ENCODE results near the gene RAD51B. TPM values are rescaled to one million over a fixed set of nuclear protein-coding genes. Genes with fewer than 3 reads are reported as not detected.

The RAD51B gene
- total RNA-seq, 4 donors from 2014 or later, result 19.6 to 39.7 (median 25.4) TPM

DNA sequence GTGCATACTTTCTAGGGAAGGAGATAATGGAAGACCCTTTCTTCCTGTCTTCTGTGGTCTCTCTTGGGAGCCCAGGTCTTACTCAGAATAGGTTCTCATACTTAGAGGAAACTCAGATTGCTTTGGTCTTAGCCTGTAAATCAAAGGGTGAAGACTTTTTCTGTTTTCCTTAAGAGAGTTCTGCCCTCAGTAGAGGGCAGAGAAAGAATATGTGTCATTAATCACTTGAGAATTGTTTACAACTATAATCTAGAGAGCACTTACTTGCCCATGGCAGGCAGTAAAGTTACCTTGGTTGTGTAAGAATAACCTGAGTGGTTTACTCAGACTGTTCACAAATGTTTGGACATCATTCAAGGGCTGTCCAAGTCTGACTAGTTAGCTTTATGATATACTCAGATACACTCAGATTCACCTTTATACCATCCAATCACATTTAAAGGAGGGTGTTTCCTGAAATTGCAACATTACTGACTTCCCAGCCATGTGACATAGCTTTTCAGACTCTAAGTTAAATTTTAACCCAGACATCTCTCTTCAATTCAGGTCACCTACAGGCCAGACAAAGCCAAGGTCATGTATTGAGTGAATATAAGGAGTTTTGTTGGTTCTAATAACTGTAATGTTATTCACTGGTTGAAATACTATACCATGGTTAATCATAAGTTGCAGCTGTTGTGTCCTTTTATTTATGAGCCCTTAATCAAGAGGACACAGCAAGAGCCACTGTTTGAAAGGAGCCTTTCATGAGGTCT lies 372.2 kb downstream of the RAD51B start:
- H3K9me3 ChIP-seq, result no peaks in the 10 kb centered on the region
- no peaks in the 10 kb centered on the region for H3K27me3 ChIP-seq
- DNase-seq (ENCODE audit: low spot score in 2 of 2), result no peak
- TF ChIP-seq, protein P1, sequence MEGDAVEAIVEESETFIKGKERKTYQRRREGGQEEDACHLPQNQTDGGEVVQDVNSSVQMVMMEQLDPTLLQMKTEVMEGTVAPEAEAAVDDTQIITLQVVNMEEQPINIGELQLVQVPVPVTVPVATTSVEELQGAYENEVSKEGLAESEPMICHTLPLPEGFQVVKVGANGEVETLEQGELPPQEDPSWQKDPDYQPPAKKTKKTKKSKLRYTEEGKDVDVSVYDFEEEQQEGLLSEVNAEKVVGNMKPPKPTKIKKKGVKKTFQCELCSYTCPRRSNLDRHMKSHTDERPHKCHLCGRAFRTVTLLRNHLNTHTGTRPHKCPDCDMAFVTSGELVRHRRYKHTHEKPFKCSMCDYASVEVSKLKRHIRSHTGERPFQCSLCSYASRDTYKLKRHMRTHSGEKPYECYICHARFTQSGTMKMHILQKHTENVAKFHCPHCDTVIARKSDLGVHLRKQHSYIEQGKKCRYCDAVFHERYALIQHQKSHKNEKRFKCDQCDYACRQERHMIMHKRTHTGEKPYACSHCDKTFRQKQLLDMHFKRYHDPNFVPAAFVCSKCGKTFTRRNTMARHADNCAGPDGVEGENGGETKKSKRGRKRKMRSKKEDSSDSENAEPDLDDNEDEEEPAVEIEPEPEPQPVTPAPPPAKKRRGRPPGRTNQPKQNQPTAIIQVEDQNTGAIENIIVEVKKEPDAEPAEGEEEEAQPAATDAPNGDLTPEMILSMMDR (IDR thresholded peaks at IDR 0.05), result no peak
- TF ChIP-seq POLR2AphosphoS5 (IDR thresholded peaks at IDR 0.05) (no peak), POLR2A (IDR thresholded peaks at IDR 0.05) (no peak), EP300 (IDR thresholded peaks at IDR 0.05) (no peak)
- H3K36me3 ChIP-seq, result no peaks in the 10 kb centered on the region
- peaks cover 4% of the 10 kb centered on the region for H3K4me1 ChIP-seq
- no peak overlapping the region for H3K4me3 ChIP-seq
- H3K27ac ChIP-seq, result peak overlapping the region; percentile 35

DNA sequence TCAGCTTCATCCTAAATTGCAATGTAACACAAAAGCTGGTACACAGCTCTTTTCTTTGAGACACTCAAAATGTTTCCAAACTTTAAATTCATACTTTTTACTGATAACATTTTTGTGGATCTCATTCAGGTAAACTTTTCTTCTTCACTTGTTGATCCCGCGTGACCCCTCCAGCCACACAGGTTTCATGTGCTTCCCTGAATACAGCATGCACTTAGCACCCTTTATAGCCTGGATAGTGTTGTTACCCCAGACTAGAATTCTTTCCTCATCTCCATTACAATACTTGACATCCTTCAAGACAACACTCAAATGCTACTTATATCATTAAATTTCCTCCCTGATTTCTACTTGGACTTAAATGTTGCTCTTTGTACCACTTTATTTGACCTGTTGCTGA lies 373.4 kb downstream of the RAD51B start:
- H3K36me3 ChIP-seq, result no peaks in the 10 kb centered on the region
- DNase-seq (ENCODE audit: low spot score in 2 of 2), result no peak
- no peak overlapping the region for H3K4me3 ChIP-seq
- no peaks in the 10 kb centered on the region for H3K27me3 ChIP-seq
- no peaks in the 10 kb centered on the region for H3K9me3 ChIP-seq
- H3K4me1 ChIP-seq, result peaks cover 4% of the 10 kb centered on the region
- WGBS, result 95% methylated on average over 2 of the region's 2 CpGs
- TF ChIP-seq POLR2A (IDR thresholded peaks at IDR 0.05), result no peak
- H3K27ac ChIP-seq, result no peak overlapping the region

DNA sequence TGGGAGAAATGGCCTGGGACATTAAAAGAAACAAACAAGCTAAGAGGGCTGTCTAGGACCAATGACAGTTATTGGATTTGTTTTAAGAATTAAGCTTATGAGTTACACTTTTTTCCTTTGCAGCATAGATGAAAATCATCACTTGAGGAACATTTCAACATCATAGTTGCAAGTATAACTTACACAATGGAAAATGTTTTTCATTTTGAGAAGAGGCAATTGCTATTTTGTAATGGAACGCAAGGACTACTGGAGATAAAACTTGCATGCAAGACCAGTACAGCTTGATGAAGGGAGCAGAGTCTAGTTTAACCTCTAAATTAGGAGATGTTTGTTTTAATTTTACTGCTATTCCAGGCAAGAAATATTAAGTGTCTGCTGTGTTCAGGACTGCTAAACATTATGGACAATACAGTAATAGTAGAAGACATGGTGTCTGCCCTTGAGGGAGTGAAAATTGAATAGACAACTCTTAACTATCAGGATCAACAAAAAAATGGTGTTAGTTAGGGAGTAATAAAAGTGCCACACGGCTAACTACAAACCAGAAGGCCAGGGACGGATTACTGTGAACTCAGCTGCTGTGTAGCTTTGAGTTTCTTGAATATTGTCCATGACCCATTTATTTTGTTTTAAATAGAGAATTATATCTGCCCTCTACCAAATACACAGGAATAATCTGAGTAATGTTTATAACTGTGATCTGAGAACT lies 374.5 kb downstream of the RAD51B start:
- Histone ChIP-seq H3K9me3 (no peaks in the 10 kb centered on the region), H3K4me3 (no peak overlapping the region), H3K27ac (no peak overlapping the region), H3K27me3 (no peaks in the 10 kb centered on the region), H3K4me1 (peaks cover 8% of the 10 kb centered on the region), H3K36me3 (no peaks in the 10 kb centered on the region)
- TF ChIP-seq POLR2AphosphoS5 (IDR thresholded peaks at IDR 0.05) (no peak), POLR2A (IDR thresholded peaks at IDR 0.05) (no peak), EP300 (IDR thresholded peaks at IDR 0.05) (no peak)
- TF ChIP-seq, protein P1 (IDR thresholded peaks at IDR 0.05), result no peak
- no peak for DNase-seq (ENCODE audit: low spot score in 2 of 2)
- WGBS, result 83% methylated on average over 3 of the region's 3 CpGs

DNA sequence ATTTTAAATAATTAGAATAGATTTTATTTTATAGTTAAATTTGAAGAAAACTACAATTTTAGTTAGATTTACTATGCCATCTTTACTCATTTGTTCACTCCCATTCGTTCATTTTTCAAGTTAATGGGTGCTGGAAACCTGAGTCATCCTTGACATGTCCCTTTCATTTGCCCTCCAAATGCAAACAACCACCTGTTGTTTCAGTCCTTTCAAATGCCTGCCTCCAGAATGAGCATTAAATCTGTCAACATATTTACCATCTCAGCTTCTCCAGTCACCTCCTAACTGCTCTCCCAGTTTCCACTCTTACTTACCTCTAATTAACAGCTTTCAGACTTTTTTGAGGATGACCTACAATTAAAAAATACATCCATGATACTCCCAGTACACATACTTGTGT lies 375.5 kb downstream of the RAD51B start:
- Histone ChIP-seq H3K27ac (no peak overlapping the region), H3K36me3 (no peaks in the 10 kb centered on the region), H3K4me3 (no peak overlapping the region), H3K27me3 (no peaks in the 10 kb centered on the region), H3K4me1 (peaks cover 13% of the 10 kb centered on the region), H3K9me3 (no peaks in the 10 kb centered on the region)
- 78% methylated on average over 1 of the region's 1 CpG for whole genome bisulfite sequencing
- no peak for TF ChIP-seq POLR2A (IDR thresholded peaks at IDR 0.05)
- TF ChIP-seq EP300 (IDR thresholded peaks at IDR 0.05), result no peak
- TF ChIP-seq, protein P1 (IDR thresholded peaks at IDR 0.05), result no peak
- TF ChIP-seq POLR2AphosphoS5 (IDR thresholded peaks at IDR 0.05), result no peak
- no peak for DNase-seq (ENCODE audit: low spot score in 2 of 2)

DNA sequence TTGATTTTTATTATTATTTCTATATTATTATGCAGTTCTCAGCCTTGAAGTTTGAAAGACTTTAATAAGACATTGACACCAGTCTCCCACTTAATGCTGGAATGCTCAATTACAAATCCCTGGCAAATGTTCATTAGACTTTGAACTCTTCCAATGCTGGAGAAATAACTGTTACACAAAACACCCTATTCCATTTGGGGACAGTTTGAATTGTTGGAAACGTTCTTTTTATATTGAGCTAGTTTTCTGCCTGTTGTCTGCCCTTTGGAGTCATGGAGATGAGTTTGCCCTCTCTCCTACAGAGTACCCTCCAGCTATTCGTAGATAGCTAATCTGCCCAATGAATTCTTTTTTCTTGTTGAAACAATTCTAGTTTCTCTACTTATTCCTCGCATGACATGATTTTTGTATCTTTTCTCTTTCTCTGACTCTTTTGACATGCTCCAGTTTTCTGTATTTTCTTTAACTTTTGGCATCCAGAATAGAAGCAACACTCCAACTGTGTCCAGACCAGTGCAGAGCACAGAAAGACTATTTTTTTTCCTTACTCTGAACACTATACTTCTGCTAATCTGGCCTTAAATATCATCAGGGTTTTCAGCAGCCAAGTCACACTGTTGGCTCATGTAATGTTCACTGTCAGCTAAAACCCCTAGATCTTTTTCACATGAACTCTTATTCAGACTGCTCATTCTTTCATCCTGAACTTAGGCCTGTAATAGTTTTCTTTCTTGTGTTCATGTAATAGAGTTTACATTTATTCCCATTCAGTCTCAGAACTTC lies 379.3 kb downstream of the RAD51B start:
- Histone ChIP-seq H3K4me3 (no peak overlapping the region), H3K9me3 (no peaks in the 10 kb centered on the region), H3K36me3 (no peaks in the 10 kb centered on the region), H3K4me1 (peaks cover 8% of the 10 kb centered on the region), H3K27ac (peak overlapping the region; percentile 62), H3K27me3 (no peaks in the 10 kb centered on the region)
- no peak for TF ChIP-seq POLR2A (IDR thresholded peaks at IDR 0.05)
- TF ChIP-seq POLR2AphosphoS5 (IDR thresholded peaks at IDR 0.05), result no peak
- no peak for TF ChIP-seq EP300 (IDR thresholded peaks at IDR 0.05)
- TF ChIP-seq, protein P1 (IDR thresholded peaks at IDR 0.05), result no peak
- DNase-seq (ENCODE audit: low spot score in 2 of 2), result no peak
- WGBS, result 44% methylated on average over 3 of the region's 3 CpGs
